HFF-Myc (cell line): ENCODE data around the gene HEATR5A.
"Not testable (repeated sequence)": the region's sequence is repeated elsewhere in the genome, so short reads cannot be mapped to it uniquely, and the experiment has no call there.

Source experiments
- DNase-seq: peaks from one replicate; pipeline ENCODE4 v3.0.0-alpha.2; 2011; ENCODE audit warnings: low read depth; ENCODE audit errors: extremely low read depth
- H3K4me3 ChIP-seq: replicated peaks from 2 replicates; pipeline ENCODE4 v1.5.1; 2011; ENCODE audit warnings: low read depth, mild to moderate bottlenecking, control low read depth, low read length
- CTCF ChIP-seq: IDR thresholded peaks from 2 replicates; pipeline ENCODE4 v1.5.1; 2012; ENCODE audit warnings: mild to moderate bottlenecking, low read depth, low read length, control low read depth; ENCODE audit errors: missing control alignments

HEATR5A gene

GRCh38 chr14:31440280-31440679, 19.9 kb upstream of the HEATR5A start:
- no peak for DNase-seq
- no peak for TF ChIP-seq CTCF
- H3K4me3 ChIP-seq, result no peak overlapping the region

GRCh38 chr14:31439561-31439960, 19.2 kb upstream of the HEATR5A start:
- H3K4me3 ChIP-seq, result no peak overlapping the region
- no peak for DNase-seq
- no peak for TF ChIP-seq CTCF

- DNase-seq, H3K4me3 ChIP-seq: not testable (repeated sequence)
Observed at GRCh38 chr14:31437045-31437691, 16.8 kb upstream of the HEATR5A start.

- H3K4me3 ChIP-seq, result no peak overlapping the region
- no peak for DNase-seq
- no peak for TF ChIP-seq CTCF
Observed at GRCh38 chr14:31435276-31435675, 14.9 kb upstream of the HEATR5A start.

GRCh38 chr14:31430634-31431264, 10.4 kb upstream of the HEATR5A start:
- TF ChIP-seq CTCF, result no peak
- DNase-seq, result no peak
- H3K4me3 ChIP-seq, result no peak overlapping the region

DNA sequence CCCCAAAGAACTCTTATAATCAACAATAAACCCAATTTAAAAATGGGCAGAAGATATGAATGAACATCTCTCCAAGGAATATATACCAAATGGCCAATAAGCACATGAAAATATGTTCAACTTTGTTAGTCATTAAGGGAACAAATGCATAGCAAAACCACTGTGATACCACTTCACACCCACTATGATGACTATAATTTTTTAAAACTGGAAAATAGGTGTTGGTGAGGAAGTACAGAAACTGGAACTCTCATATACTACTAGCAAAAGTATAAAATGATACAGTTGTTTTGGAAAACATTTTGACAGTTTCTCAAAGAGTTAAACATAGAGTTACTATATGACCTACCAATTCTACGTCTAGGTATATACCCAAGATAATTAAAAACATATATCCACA, 9.4 kb upstream of the HEATR5A start:
- no peak for TF ChIP-seq CTCF
- H3K4me3 ChIP-seq, result no peak overlapping the region
- DNase-seq, result no peak

DNA sequence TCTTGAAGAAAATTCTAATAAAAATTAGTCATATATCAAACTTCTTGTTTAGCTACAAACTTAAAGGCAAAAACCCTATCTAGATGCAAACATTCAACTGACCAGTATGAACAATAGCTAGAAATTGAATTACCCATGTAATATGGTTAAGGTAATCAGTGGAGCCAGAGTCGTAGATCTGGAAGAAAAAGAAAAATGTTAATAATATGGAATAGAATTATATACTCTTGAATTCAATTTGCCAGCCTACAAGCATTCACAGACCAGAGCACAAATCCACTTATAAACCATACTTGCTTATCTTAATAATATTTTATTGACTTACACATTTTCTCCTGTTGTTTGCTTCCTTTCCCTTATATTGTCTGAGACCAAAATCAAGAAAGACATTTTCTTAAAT, 7.7 kb upstream of the HEATR5A start:
- no peak for DNase-seq
- no peak for TF ChIP-seq CTCF
- H3K4me3 ChIP-seq, result no peak overlapping the region
